Skin epidermis (tissue), 12 donors: ENCODE results near the gene STON1.
"Not testable (repeated sequence)": the region's sequence is repeated elsewhere in the genome, so short reads cannot be mapped to it uniquely, and the experiment has no call there.

Experiments
- H3K27ac ChIP-seq, 21 experiments: fragments of 200-600 bp; sonication (generic) in 11 of 21; one replicate each; pipeline ENCODE4 v1.5.0; 2020; ENCODE audit warnings: mild to moderate bottlenecking in 3 of 21, inconsistent platforms in 2 of 21, moderate library complexity in 2 of 21
- H3K4me3 ChIP-seq, 7 experiments: fragments of 200-600 bp; sonication (generic) in 2 of 7; one replicate each; pipeline ENCODE4 v1.5.0; 2020; ENCODE audit warnings: inconsistent platforms in 2 of 7, mild to moderate bottlenecking in 2 of 7, moderate library complexity in 1 of 7

Gene STON1

DNA sequence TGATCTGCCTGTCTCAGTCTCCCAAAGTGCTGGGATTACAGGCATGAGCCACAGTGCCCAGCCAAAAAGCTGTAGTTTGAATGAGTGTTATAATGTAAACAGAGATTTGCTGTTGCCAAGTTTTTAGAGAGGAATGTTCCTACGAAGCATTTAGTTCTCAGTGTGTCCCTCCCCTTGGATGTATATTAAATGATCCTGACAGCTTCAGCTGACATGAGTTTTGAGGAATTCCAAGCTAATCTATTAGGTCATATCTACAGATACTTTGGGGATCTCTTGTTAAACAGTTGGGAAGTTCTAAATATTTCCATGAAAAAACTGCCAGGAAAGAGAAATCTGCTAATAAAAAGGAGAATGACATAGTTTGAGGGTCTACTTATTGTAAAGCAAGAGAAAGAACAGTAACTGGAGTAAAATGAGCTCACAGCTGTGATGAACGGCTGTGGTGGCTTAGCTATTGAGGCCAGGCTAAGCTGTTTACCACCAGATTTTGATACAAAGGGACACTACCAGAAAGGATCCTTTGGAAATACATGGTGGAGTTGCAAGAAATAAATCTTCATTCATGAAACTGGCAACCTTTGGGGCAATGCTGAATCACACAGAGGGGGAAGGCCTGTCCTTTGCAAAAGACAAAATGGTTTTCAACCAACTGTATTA, 2.6 kb upstream of the STON1 start:
- no peak overlapping the region for H3K4me3 ChIP-seq
- H3K27ac ChIP-seq = no peak overlapping the region

DNA sequence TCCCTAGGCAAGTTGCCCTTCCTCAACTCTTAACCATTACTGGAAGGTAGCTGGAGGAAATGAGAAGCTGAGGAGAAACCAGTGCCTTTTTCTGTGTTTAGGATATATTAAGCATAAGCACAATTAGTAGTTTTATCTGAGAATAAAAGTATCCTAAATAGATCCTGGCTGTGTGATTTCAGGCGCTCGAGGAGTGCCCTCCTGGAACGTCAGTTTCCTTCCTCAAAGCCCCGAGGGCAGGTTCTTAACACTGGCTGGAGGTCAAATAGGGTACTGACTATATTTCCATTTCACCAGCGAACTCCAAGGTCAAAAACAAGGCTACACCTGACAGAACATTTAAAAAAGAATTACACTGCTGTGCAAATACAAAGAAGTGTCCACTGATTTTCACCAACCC, 1.5 kb upstream of the STON1 start:
- Histone ChIP-seq H3K27ac (peak overlapping the region in 2 of 21 experiments; percentile 5 to 18), H3K4me3 (no peak overlapping the region)

DNA sequence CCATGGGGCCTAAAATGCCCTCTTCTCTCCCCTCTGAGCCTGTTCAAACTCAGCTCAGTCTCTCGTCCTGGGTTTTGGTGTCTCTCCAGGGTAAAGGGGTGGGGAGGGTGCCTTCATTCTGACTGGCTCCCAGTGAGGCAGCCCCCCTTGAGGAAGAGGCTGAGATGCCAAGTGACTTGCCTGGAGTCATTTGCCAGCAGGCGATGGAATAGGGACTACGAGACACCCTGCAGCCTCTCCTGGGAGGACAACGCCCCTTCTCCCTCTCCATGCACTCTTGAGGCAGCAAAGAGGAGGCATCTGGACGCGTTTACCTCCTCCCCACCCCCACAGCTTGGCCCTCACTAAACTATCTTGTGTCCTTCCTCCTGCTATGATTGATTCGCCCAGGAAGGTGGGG, 760 bp upstream of the STON1 start:
- Histone ChIP-seq H3K27ac (peak overlapping the region in 6 of 21 experiments; percentile 30 to 87 (median 84)), H3K4me3 (peak overlapping the region in 1 of 7 experiments; percentile 72)

DNA sequence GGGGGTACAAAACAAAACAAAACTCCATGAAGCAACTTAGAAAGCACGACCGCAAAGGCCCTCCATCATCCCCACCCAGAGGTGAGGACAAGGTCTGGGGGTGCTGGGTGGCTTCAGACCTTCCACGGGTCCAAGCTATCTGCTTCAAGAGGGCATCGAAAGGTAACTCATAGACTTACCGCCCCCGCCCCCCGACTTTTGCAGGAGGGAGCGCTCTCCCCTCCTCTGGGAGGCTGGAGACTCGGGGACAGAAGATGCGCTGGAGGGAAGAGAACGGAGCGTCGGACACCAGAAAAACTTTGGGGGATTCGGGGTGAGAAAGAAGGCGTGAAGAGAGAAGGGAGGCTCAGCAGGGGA, 300 bp upstream of the STON1 start:
- Histone ChIP-seq H3K27ac (peak overlapping the region in 14 of 21 experiments; percentile 61 to 95 (median 84)), H3K4me3 (peak overlapping the region; percentile 46 to 77 (median 55))

DNA sequence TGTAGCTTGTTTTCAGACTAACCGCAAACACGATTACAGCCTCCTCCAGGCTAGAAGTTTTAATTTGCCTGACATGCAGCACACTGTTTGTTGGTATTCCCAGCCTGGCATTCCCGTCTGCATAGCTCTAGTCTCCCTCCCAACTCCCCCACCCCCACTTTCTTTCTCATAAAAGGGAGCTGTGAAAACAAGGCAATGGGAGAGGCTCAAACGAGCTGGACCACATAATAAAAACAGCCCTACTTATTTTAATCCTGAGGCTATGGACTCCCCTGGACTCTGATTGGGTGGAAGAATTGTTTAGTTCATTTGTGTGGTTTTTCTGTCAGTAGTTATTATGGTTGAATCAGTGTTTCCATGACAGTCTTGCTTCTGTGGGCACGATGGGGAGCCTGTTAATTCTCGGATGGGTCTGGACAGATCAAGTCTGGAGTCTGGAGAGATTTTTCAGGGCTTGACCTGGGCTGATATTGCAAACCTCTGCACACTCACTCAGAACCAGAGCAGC, 1.2 kb downstream of the STON1 start:
- peak overlapping the region in 5 of 7 experiments; percentile 46 to 72 (median 51) for H3K4me3 ChIP-seq
- H3K27ac ChIP-seq = peak overlapping the region in 13 of 21 experiments; percentile 8 to 95 (median 83)

DNA sequence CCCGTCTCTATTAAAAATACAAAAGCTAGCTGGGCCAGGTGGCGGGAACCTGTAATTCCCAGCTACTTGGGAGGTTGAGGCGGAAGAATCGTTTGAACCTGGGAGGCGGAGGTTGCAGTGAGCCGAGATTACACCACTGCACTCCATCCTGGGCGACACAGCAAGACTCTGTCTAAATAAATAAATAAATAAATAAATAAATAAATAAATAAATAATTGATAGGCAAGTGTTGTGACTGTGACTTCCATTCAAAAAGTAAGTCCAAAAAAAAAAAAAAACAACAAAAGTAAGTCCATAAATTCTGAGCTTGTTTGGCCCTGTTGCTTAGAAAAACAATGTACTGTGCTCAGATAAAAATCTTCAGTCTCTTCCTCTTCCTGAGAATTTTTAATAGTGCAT, 2.2 kb downstream of the STON1 start:
- Histone ChIP-seq H3K4me3 (no peak overlapping the region), H3K27ac (peak overlapping the region in 1 of 21 experiments; percentile 20)

DNA sequence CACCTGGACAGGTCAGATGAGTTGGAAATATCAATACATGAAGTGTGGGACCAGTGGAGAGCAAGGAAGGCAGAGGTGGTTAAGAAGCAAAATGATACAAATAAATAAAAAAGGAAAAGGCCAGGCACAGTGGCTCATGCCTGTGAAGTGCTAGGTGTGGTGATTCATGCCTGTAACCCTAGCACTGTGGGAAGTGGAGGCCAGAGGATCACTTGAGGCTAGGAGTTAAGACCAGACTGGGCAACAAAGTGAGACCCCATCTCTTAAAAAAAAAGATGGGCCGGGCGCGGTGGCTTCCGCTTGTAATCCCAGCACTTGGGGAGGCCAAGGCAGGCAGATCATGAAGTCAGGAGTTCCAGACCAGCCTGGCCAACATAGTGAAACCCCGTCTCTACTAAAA, 2.9 kb downstream of the STON1 start:
- Histone ChIP-seq H3K27ac (no peak overlapping the region), H3K4me3 (no peak overlapping the region)

DNA sequence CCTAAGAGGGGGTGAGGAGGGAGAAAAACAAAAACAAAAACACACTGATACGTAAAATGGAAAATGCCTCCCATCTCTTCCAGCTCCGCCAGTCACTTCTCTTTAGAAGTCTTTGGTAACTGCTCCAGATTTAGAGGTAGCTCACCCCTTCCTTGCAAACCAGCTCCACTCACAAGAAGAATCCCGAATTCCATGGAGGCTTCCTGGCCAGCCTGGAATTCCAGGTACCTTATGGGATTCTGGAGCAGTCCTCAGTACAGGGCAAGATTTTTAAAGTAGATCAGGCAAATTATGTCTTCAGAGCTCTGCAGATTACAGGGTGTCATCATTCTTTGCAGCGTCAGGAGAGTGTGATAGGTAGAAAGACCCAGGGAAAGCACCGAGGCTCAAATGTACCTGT, 4.8 kb downstream of the STON1 start:
- Histone ChIP-seq H3K27ac (no peak overlapping the region), H3K4me3 (no peak overlapping the region)

DNA sequence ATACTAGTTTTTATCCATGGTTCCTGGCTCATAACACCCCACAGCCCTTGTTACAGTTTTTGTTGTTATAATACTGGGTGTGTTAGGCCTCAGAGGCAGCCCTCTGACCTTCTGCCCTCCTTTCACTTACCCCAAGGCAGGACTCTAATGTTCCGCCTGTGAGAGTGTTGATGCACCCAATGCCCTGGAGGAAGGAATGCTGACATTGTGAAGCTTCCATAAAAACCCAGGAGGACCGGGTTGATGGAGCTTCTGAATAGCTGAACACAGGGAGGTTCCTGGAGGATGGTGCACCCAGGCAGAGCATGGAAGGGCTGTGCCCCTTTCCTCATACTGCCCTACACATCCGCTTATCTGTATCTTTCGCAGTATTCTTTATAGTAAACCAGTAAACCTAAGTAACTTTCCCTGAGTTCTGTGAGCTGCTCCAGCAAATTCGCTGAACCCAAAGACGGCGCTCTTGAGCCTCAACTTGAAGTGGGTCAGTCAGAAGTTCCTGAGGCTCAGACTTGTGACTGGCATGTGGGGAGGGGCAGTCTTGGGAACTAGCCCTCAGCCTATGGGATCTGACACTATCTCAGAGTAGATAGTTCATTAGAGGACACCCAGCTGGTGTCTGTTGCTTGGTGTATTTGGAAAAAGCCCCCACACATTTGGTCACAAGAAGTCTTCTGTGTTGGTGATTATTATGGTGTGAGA, 10.4 kb downstream of the STON1 start:
- no peak overlapping the region for H3K4me3 ChIP-seq
- H3K27ac ChIP-seq = no peak overlapping the region

DNA sequence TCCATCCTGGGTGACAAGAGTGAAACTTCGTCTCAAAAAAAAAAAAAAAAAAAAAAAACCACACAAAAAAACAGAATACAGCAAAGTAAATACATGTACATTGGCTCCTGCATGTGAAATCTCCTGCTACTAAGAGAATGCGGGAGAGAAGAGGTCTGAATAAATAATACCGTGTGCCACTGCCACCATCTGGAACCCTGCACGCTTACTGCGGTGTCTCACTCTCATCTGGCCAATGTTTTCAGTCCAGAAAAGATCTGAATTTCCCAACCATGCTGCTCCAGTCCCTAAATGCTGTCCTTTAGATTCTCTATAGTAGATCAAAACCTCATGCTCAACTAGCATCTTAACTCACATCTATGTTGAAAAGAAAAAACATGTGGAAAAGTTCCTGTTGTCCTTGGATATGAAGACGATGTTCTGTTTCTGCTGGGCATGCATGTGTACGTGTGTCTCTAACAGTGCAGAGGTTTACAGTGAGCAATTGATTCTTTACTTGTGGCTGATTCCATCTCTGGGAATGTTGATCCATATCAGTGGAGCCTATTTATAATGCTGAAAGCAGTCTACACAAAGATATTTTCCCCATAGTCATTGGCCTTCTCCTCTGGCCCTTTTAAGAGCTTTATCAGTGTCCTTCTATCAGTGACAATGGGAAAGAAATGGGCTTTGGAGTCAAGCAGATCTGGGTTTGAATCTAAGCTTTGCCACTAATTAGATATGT, 11.9 kb downstream of the STON1 start:
- Histone ChIP-seq H3K27ac (no peak overlapping the region), H3K4me3 (no peak overlapping the region)

DNA sequence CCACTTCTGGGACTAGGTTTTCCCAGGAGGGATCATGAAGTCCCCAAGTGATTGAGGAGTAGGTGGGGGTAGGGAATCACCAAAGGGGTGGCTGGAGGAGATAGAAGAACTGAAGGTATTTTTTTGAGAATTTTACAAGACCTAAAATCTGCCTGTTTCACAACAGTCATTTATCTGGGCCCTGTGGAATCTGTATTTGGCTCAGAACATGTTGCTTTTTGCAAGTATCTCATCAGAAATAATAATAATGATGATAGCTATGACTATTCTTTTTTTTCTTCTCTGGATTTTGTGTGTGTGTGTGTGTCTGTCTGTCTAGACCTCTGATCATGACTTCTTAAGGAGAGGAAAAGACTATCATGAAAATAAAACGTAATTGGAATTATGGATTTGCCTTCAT, 13.9 kb downstream of the STON1 start:
- no peak overlapping the region for H3K4me3 ChIP-seq
- peak overlapping the region in 1 of 21 experiments; percentile 21 for H3K27ac ChIP-seq

DNA sequence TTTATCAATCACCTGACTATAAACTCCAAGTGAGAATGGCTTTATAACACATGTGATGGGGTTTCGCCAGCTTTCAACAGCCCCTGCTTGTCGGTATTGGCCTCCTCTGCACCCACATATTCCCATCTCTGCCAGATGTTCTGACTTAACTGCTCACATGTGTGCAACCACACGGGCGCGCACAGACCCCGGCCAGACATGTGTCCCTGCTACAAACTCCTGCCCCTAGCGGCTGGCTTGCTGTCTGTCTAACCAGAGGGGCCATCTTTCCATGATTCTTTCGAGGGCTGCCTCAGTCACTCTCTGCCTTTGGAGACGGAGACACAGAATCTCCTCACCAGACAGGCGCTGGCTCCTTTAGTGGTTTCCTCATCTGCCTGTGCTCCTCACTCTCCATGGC, 15.3 kb downstream of the STON1 start:
- H3K27ac ChIP-seq = peak overlapping the region in 1 of 21 experiments; percentile 39
- H3K4me3 ChIP-seq = no peak overlapping the region

DNA sequence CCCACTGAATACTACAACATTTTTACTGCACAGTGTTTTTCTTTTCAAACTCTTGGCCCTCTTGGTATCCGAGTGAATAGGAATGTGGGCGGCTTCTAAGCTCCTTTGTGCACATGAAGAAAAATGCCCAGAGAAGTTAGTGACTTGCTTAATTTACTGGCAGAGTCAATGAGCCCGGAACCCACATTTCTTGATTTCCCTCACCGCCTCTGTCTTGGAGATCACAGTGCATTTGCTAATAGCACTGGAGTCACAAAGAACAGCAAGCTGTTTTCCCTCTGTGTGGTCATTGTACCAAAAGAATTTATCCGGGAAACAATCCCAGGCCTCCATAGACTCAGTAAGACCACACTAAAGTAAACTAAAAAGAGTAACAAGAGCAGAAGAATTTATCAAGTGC, 18.9 kb downstream of the STON1 start:
- no peak overlapping the region for H3K4me3 ChIP-seq
- H3K27ac ChIP-seq = peak overlapping the region in 7 of 21 experiments; percentile 17 to 68 (median 41)

DNA sequence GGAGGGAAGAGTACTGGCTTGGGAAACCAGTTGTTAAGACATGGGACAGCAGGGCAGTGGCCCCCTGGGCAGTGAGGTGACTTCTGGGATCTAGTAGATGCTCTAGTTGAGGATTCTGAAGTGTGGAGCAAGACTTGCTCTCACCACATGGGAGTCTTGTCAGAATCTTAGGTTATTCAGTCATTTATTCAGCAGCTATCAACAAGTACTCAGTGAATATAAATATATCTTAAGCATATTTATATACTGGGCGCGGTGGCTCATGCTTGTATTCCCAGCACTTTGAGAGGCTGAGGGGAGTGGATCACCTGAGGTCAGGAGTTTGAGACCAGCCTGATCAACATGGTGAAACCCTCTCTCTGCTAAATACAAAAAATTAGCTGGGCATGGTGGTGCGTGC, 20.0 kb downstream of the STON1 start:
- H3K4me3 ChIP-seq = no peak overlapping the region
- no peak overlapping the region for H3K27ac ChIP-seq

DNA sequence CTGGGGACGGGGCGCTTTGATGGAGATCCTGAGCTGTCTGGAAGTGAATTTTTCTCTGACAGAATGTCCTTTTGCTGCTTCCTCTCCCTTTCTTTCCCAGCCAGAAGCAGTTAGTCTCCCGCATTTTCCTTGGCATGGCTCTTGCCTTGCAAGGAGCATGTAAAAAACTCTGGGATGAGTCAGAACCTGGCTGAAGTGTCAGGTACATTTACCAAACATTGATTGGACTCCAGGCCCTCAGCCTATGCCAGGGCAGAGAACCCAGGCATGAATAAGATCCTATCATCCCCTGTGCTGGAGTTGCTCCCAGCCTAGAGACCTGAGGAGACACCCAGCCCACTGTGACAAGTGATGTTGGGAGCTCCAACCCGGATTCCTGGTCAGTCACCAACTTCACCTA, 21.6 kb downstream of the STON1 start:
- Histone ChIP-seq H3K4me3 (no peak overlapping the region), H3K27ac (peak overlapping the region in 1 of 21 experiments; percentile 6)

DNA sequence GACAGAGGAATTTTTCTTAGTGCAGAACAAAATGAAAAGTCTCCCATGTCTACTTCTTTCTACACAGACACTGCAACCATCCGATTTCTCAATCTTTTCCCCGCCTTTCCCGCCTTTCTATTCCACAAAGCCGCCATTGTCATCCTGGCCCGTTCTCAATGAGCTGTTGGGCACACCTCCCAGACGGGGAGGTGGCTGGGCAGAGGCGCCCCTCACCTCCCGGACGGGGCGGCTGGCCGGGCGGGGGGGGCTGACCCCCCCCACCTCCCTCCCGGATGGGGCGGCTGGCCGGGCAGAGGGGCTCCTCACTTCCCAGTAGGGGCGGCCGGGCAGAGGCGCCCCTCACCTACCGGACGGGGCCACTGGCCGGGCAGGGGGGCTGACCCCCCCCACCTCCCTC, 25.1 kb downstream of the STON1 start:
- H3K4me3 ChIP-seq, H3K27ac ChIP-seq: not testable (repeated sequence)

DNA sequence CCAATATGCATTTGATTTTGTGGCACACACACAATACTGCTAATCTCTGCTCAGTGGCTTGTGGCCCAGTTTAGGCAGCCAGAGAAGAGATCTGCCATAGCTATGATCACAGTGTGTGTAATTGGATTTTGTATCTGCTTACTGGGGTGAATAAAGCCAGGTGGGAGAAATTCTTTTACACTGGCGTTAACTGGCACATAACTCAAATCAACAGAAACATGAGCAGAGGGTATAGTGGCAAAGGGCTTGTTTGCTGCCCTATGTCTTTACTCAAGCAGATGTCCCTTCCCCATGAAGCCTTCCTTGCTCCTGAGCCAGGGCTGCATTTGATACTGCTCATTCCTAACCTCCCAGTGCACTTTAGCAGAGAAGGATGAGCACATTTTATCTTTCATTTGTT, 28.5 kb downstream of the STON1 start:
- H3K27ac ChIP-seq = no peak overlapping the region

DNA sequence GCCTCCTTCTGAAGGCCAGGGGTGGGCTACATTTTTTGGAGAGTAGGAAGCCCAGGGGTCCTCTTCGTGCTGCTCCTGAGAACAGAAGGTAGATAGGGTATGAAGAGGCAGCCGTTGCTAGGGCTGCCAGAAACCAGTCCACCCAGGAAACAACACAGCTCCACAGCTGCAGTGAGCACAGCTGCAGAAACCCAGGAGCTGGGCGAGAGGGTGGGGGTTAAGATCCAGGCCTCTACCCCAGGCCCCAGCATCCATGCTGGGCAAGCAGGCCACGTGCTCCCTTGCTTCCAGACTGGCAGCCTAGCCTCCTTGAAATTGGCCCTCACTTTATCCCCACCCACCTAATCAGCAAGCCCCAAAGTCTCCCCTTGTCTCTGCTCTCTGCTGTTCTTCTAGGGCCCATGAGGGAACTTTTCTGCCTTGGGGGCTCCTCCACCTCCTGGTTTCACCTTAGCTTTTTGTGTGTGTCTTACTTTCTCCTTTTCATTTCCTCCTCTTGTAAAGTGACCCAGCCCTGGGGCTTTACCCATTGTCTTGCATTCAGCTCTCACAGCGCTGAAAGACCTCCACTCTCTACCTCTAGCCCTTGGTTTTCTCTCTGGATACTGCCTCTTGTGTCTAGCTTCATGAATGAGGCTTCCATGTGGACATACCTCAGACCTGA, 30.7 kb downstream of the STON1 start:
- Histone ChIP-seq H3K27ac (no peak overlapping the region), H3K4me3 (no peak overlapping the region)

More for the DNA sequence above, 28.5 kb downstream of the STON1 start:
- H3K4me3 ChIP-seq = no peak overlapping the region

DNA sequence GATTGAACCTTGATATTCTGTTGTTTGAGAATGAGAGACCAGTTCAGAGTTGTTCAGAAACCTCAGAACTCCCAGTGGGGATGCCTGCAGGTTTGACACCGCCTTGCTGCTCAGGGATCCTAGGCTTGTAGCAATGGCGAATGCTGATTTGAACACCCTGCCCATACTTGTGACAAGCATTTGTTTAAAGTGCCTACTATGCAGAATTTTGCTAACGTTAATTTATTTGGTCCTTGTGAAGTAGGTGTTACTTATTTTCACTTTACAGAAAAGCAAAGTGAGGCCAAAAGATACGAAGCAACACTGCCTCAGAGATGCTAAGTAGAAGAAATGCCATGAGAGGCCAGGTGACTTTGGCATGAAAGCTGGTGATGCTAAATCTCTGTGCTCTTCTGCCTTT, 32.3 kb downstream of the STON1 start:
- H3K4me3 ChIP-seq = no peak overlapping the region
- H3K27ac ChIP-seq = no peak overlapping the region
